KOPT-K1 (cell line): ENCODE data around the gene MUC6.
"Not testable (repeated sequence)": the region's sequence is repeated elsewhere in the genome, so short reads cannot be mapped to it uniquely, and the experiment has no call there.

Experiments
- H3K27ac ChIP-seq: fragments of 200-600 bp; sonication (generic); 2 replicates; pipeline ENCODE4 v1.5.1; 2016; ENCODE audit warnings: antibody characterized with exemption, mild to moderate bottlenecking, low read depth, low read length; ENCODE audit not compliant: poor library complexity, severe bottlenecking
- H3K36me3 ChIP-seq: fragments of 200-600 bp; sonication (generic); 2 replicates; pipeline ENCODE4 v1.5.1; 2017; ENCODE audit warnings: antibody characterized with exemption, mild to moderate bottlenecking, low read length, moderate library complexity; ENCODE audit not compliant: insufficient read depth
- H3K9me3 ChIP-seq: fragments of 200-600 bp; sonication (generic); 2 replicates; pipeline ENCODE4 v1.5.1; 2017; ENCODE audit warnings: antibody characterized with exemption, low read length, mild to moderate bottlenecking; ENCODE audit not compliant: insufficient read depth, poor library complexity, severe bottlenecking

Gene MUC6

GRCh38 chr11:1017269-1018005 is 19.1 kb downstream of the MUC6 start:
- Histone ChIP-seq H3K9me3 (no peaks in the 10 kb centered on the region), H3K36me3 (no peaks in the 10 kb centered on the region), H3K27ac (no peak overlapping the region)

- not testable (repeated sequence) for H3K9me3 ChIP-seq, H3K36me3 ChIP-seq, H3K27ac ChIP-seq
These were observed 19.9 kb downstream of the MUC6 start for GRCh38 chr11:1016610-1017126.

GRCh38 chr11:1015826-1016545 is 20.5 kb downstream of the MUC6 start:
- Histone ChIP-seq H3K27ac (no peak overlapping the region), H3K36me3 (peaks cover 11% of the 10 kb centered on the region; the same call in 1 of the 2 replicates), H3K9me3 (no peaks in the 10 kb centered on the region)

GRCh38 chr11:1015064-1015463 is 21.5 kb downstream of the MUC6 start:
- Histone ChIP-seq H3K9me3 (no peaks in the 10 kb centered on the region), H3K36me3 (peaks cover 20% of the 10 kb centered on the region; the same call in 1 of the 2 replicates), H3K27ac (no peak overlapping the region)

- Histone ChIP-seq H3K27ac (no peak overlapping the region), H3K9me3 (no peaks in the 10 kb centered on the region), H3K36me3 (peaks cover 27% of the 10 kb centered on the region; the same call in 1 of the 2 replicates)
These were observed 22.2 kb downstream of the MUC6 start for GRCh38 chr11:1014276-1014675.

GRCh38 chr11:1013631-1013935 is 22.9 kb downstream of the MUC6 start:
- Histone ChIP-seq H3K36me3 (peaks cover 27% of the 10 kb centered on the region; the same call in 1 of the 2 replicates), H3K9me3 (no peaks in the 10 kb centered on the region), H3K27ac (no peak overlapping the region)

- no peaks in the 10 kb centered on the region for H3K9me3 ChIP-seq
- peaks cover 27% of the 10 kb centered on the region; the same call in 1 of the 2 replicates for H3K36me3 ChIP-seq
These were observed 23.5 kb downstream of the MUC6 start for GRCh38 chr11:1012740-1013630.

GRCh38 chr11:1012291-1012690 is 24.2 kb downstream of the MUC6 start:
- Histone ChIP-seq H3K9me3 (no peaks in the 10 kb centered on the region), H3K27ac (no peak overlapping the region), H3K36me3 (peaks cover 27% of the 10 kb centered on the region; the same call in 1 of the 2 replicates)

More at GRCh38 chr11:1012740-1013630, 23.5 kb downstream of the MUC6 start:
- H3K27ac ChIP-seq = no peak overlapping the region

- Histone ChIP-seq H3K27ac (no peak overlapping the region), H3K9me3 (no peaks in the 10 kb centered on the region), H3K36me3 (peaks cover 27% of the 10 kb centered on the region; the same call in 1 of the 2 replicates)
These were observed 25.2 kb downstream of the MUC6 start for GRCh38 chr11:1011320-1011698.

- Histone ChIP-seq H3K36me3 (peaks cover 33% of the 10 kb centered on the region), H3K9me3 (no peaks in the 10 kb centered on the region), H3K27ac (no peak overlapping the region)
These were observed 25.8 kb downstream of the MUC6 start for GRCh38 chr11:1010551-1011319.

- Histone ChIP-seq H3K27ac (no peak overlapping the region), H3K36me3 (peaks cover 39% of the 10 kb centered on the region), H3K9me3 (no peaks in the 10 kb centered on the region)
These were observed 26.5 kb downstream of the MUC6 start for GRCh38 chr11:1009991-1010390.

- no peaks in the 10 kb centered on the region for H3K9me3 ChIP-seq
- H3K36me3 ChIP-seq = peaks cover 45% of the 10 kb centered on the region
- H3K27ac ChIP-seq = no peak overlapping the region
These were observed 27.1 kb downstream of the MUC6 start for GRCh38 chr11:1009371-1009770.

- Histone ChIP-seq H3K9me3 (no peaks in the 10 kb centered on the region), H3K27ac (no peak overlapping the region), H3K36me3 (peaks cover 51% of the 10 kb centered on the region)
These were observed 27.7 kb downstream of the MUC6 start for GRCh38 chr11:1008803-1009145.

- peaks cover 56% of the 10 kb centered on the region for H3K36me3 ChIP-seq
- no peaks in the 10 kb centered on the region for H3K9me3 ChIP-seq
- H3K27ac ChIP-seq = no peak overlapping the region
These were observed 28.3 kb downstream of the MUC6 start for GRCh38 chr11:1008001-1008802.
